Measurements from ENCODE around the gene ERI3.

Gene ERI3

DNA sequence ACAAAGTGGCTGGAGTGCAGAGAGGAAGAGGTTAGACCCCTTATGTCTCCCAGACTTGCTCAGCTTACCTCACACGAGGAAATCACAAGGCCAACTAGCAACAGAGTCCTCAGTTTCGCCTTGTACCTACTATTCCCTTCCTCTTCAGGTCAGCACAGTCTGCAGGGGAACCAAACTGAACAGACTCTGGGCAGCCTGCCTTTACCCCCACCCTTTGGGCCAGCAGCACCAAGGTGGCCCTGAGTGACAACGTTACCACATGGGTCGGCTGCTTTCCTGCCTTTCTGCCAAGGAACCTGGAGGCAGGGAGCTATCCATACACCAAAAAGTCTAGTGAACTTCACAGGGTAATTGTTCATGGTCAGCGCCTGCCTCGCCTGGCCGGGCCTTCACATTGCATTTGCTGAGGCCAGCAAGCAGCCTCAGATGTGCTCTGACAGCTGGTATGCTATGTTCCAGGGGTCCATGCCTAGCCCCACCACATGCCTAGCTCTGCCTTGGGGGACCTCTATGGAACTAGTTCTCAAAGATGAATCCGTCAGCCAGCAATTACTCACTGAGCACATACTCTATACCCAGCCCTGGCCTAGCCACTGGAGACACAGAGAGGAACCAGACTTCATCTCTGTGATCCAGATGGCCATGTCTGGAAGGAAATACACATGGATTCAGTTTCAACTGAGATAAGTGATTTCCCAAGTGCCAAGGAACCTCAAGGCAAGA, 72.2 kb downstream of the ERI3 start:
- DNase-seq: no peak

DNA sequence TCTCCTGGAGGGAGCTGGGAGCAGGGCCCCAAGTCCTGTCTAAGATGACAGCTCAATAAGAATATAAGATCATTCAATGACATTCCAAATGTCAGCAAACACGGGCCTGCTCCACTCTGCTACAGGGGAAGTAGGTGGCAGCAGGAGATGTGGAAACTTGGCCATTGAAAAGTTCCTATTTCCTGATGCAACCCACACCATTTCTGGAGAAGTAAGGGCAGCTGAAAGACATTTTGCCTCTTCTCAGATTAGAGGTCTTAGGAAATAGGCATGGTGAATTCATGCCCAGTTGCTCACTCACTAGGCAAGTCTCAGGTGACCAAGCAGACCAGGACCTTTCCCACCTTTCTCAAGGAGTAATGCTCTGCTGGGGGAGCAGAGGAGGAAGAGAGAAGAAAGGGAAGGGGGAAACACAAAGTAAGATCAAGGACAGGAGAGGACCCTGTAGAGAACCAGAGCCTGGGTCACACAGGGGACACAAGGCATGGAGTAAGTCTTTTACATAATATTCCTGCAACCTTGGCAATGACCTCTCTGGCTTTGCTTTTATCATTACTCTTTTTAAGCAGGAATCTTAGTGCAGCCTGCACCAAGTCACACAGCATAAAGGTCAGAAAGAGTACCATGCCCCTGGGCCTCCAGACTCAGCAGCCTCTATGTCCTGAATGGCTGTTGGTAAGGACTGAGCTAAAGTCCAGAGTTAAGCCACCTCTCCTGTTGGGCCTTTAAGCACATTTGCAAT, 72.9 kb downstream of the ERI3 start:
- no peak for DNase-seq

DNA sequence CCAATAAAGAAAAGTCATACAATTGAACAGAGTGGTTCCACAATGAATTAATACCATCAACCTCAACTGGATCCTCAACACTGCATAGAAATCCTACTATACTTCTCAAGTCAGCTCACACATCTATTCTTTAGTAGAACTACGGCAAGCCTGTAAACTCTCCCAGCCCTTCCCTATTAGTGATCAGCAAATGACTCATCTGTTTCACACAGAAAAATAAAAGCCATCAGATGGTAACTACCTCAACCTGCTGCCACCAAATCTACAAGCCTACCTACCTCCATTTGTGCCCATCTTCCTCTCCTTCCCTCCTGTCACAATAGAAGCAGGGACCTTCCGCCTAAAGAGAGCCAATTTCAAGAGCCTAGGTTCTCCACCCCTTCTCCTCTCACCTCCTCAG, 78.2 kb downstream of the ERI3 start:
- no peak for DNase-seq

DNA sequence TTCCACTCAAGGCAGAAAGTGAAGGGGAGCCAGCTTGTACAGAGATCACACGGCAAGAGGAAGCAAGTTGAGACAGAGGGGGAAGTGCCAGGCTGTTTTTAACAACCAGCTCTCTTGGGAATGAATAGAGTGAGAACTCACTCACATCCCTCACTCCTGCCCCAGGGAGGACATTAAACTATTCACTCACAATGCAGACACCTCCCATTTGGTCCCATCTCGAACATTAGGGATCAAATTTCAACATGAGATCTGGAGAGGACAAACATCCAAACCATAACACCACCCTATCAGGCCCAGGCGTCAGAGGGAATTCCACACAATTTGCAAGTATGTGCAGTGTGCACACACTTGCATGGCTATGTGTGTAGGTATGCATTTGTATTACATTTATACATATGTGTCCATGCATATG, 79.1 kb downstream of the ERI3 start:
- DNase-seq: no peak

DNA sequence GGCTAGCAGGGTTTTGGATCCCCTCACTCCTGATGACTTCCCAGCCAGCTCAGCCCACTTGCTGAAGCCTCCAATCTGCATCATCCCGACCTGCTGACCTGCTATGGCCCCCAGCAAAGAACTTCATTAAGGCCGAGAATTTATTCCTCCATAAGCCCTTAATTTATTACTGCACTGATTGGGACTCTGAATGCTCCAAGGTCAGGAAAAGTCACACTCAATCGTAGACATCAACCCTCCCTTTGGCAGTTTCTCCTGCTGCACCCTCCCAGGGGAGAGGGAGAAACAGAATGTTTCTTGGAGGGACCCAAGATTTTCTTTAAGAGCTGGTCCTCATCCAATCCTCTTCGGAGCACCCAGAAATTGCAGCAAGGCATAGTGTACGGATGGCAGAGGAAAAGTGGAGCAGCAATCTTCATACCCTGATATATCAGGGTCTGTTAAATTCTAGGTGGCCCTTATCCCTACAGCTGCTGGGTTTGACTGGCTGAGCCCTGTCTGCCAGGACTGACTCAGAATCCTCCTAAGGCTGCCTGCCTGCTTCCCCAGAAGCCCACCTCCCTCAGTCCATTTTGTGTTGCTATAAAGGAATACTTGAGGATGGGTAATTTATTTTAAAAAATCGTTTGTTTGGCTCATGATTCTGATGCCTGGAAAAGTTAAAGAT, 79.6 kb downstream of the ERI3 start:
- no peak for DNase-seq

DNA sequence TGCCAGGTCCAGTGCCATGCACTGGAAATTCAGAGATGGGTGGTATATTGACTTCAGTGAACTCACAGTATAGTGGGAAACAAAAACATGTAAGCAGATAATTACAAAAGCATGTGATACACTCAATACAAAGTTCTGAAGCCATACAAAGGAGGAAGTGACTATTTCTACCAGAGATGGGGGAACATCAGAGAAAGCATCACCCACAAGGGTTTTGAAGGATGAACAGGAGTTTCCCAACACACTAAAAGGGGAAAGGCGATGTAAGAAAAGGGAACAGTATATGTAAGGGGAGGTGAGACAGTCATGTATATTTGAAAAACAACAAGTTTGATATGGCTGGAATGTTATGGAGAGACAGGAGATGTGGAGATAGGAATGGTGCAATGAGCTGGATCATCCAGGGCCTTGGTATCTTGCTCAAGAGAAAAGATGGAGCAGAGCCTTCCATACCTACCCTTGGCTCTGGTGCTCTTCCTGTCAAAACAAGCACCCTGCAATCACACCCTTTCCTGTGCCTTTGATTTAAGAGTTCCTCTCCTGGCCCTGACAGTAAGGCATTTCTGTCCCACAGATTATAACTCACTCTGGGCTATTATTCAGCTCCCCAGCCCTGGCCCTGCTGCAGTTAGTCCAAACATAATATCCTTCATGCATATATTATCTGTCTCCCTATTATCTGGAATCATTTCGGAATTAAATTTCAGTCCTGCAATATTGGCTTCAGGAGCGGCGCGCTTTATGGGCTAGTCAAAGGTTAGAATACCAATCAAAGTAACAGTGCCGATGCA, 81.3 kb downstream of the ERI3 start:
- no peak for DNase-seq

DNA sequence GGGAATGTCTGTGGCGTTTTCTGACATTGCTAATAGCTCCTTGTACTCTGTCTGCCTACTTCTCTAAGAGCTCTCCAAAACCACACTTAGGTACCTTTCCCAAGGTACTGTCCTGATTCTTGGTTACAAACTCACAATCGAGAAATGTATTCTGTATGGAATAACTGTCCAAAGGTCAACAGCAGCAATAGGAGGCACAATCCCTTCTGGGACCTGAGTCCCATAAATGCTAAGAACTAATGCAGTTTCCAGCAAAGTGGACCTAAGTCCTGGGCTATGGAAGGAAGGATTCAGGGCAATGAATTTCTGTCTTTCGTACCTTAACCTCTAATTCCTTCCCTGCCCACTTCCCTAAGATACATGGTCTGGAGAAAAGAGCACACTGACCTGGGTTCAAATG, 82.1 kb downstream of the ERI3 start:
- DNase-seq: no peak

DNA sequence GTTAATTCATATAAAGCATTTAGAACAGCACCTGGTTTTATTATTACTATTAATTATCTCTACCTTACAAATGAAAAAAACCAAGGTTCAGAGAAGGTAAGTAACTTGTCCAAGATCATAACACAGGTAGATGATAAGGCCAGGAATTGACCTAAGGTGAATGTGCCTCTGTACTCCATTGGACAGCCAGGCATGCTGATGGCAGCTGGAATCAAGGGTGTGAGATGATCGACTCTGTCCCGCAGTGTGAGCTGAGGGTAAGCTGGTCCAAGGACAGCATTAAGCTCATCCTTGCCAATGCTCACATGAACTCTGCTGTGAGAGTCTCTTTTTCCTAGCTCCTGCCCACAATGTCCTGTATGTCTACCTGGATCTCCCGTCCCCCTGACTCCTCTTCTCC, 83.4 kb downstream of the ERI3 start:
- no peak for DNase-seq

DNA sequence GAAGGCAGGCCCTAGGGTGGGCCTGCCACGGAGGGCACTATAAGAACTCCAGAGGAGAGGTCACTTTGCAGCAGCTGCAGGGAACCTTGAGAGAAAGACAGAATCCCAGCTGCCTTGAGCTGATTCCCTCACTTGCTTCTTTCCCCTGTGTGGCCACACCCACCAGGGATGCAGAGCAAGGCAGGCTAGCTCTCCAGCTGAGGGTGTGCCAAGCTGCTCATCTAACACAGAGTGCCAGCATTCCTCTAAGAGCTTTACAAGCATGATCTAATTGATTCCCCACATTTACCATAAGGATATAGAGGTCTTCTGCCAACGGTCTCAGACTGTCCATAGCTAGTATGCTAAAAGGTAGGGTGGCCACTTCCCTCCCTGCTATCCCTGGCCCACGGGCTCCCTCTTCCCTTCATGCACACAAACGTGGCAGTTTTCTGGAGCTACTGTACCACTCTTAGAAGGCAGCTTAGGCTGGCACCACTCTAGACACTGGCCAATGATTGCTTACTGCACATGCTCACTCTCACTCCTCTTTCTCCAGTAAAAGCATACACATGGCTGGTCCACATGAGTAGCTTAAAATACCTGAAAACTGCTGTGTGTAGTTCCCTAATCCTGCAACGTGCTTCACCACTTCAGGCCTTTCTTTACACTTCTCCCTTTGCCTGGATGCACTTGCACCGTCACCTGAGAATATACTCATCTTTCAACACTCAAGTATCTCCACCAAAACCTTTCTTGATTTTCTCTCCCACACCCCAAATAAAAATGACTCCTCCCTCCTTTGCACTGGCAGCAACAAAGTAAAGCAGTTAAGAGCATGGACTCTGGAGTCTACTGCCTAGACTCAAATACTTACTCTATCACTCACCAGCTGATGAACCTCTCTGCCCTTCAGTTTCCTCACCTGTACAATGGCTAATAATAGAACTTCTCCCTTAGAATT, 84.1 kb downstream of the ERI3 start:
- no peak for DNase-seq

DNA sequence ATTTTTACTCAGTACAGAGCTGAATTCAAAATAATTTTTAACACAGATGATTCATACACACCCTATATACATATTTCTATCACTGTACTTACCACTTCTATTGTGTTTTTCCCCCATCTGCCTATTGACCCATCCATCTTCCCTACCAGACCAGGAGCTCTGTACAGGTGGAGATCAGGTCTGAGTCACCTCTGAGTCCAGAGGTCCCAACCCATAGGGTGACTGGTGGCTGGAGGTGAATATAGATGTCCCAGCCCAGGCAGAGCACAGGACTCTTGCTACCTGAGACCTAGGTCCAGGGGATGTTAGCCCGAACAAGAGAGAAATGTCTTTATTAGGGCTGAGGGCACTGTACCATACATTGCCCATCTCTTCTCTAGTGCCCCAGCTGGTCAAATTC, 87.0 kb downstream of the ERI3 start:
- no peak for DNase-seq

DNA sequence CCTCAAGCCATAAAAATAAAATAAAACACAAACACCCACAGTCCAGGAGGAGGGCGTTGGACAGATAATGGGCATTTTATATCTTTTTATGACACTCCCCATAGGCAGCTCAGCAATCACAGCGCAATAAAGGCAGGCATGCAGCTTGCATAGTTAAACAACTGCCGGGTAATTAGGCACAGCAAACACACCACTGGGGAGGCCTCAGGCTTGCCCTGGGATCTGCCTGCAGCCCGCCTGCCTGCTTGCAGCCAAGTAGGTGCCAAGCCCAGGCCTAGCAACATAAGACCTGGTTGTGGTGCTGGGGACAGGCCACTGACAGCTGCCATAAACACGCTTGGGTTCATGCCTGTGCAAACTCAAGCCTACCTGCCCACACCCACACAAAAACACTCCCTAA, 87.6 kb downstream of the ERI3 start:
- DNase-seq: no peak

DNA sequence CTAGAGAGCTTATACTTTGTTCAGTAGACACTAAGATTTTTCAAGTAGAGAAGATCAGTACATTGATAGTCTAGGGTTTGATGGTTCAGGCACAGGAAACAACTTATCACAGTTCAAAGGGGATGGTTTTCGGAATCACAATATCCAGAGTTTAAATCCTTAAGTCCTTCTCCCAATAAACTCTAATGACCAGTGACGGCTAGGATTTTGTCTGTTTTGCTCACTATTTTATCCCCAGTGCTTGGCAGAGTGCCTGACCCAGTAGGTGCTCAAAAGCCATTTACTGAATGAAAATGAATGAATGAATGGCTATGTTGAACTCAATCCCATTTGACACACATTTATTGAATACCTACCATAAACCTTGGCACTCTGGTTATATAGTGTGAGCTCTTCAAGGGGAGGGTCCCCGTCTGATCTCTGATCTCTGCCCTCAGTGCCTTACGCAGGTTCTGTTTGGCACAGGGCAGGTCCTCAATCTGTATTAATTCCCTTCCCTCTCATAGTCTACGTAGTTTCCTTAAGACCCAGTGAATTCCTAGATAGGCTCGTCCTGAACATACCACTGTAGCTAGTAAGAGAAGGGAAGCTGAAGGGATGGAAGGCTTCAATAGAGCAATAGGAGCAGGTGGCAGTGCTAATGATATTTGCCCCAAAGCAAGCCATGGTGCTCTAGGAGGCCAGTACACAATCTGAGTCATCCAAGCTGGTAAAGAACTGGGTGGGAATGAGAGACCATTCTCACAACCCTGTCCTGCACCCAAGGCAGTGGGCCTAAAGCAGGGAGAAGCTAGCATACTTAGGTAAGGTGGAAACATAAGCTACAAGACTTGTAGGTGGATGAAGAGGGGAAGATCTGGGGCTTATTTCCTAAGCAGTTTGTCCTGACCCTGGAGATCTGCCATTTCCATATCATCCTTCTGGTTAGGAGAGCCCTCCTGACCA, 88.4 kb downstream of the ERI3 start:
- no peak for DNase-seq

DNA sequence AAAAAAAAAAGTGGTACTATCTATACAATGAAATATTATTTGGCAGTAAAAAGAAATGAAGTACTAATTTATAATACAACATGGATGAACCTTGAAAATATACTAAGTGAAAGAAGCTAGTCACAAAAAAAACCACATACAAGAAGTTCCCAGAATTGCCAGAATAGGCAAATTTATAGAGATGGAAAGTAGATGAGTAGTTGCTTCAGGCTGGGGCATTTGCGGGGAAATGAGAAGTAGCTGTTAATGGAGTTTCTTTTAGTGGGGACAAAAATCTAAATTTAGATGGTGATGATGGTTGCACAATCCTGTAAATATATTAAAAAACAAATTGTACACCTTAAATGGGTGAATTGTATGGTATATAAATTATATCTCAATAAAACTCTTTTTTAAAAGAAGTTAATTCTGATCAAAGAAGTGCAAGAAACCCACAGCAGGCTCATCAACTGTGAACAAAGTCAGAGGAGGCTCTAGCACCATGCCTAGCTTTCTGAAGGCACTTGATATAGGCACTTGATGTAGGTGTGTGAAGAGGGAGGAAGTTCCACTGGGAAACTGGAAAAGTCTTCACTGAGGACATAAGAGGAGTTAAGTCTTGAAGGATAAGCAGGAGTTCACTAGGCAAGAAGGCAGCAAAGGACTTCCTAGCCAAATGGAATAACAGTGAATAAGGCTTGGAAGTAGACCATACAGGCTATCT, 89.2 kb downstream of the ERI3 start:
- no peak for DNase-seq

DNA sequence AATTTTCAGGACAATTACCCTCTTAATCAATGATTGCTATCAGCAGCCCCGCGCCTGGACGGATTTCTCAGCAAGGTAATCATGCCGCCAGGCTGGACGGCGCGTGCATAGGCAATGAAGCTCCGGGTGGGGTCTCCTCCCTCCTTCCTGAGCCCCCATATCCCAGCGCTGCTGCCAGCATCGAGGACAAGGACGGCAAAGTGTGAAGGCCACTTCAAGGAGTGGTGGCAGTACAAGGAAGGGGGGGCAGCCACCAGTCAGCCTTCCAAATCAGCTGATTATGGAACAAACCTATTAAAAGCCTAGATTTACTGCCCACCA, 90.6 kb downstream of the ERI3 start:
- no peak for DNase-seq

DNA sequence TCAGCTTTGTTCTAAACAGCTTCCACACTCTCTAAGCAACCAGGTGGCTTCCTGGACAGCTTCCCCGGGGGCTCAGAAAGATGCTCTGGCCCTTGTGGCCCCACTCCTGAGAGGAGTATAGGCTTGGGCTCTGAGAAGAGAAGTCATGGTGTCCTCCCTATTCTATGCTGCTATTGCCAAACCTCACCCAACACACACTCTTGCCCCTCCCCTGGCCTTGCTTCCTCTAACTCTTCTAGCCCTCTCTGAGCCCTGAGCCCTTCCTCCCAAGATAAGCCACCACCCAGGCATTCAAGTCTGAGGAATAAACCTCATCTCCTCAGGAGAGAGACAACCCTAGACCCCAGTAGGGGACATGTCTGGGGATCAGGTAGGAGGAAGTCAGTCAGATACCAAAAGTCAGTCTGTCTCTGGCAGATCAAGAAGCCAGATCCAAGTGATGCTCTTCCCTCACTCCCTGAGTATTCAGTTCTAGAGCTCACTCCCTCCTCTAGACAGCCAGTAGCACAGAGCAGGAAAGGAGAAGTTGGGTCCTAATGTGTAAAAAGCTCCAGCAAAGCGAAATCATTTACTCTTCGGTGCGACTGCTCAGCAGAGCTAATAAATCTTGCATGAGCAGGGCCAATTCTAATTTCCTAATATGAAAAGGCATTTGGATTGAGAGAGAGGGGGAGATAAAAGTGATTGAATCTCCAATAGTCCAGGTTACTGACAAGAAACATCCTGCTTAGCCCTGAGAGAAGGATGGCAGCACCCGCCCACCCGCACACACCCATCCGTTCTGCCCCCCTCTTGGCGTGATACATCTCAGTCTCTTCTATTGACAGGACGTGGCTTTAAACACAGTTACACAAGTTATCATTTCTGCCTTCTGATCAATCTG, 91.2 kb downstream of the ERI3 start:
- no peak for DNase-seq

DNA sequence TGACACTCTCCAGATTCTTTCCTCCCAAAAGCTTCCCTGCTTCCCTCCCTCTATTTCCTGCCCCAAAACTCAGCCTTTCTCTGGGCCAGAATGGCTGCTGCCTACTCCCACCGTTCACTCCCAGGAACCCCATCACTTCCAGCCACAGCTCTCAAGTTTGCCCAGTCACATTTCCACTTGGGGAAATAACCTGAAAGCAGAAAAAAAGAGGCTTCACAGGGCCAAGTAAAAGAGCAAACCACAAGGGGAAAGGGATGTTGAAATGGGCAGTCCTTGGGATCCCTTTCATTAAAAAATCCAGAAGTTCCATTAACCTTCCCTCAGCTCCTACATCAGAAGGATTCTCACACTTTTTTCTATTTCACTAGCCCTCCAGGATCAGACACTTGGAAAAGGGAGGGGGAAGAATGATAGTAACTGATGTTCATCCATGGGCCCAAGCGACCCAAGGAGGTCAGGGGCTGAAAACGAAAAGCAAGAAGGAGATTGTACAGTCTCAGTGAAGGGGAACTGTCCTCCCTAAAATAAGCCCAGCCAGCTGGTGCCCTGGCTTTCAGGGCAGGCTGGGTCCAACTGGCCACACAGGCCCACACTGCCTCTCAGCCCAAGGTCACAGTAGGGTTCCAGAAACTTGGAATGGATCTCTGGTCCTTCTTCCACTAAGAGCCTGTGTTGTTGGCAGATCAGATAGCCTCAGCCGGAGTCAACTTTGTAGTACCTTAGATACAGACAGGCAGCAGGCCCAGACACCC, 92.1 kb downstream of the ERI3 start:
- no peak for DNase-seq

DNA sequence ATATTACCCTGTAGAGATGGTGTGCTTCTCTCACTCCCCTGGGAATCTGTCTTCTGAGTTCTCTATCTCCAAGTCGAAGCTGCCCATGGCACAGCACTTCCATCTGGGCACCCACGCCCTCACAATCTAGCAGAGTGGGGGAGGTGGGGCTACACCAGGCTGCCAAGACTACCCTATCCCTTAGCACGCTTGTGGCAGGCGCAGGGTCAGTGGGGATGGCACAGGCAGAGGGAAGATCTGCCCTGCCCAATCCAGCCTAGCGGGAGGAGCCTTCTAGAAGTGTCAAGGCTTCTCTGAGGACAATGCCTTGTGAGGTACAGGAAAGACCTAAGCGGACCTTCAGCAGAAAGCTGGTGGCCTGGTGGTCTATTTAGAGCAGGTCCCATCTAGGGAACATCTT, 92.6 kb downstream of the ERI3 start:
- DNase-seq: no peak

DNA sequence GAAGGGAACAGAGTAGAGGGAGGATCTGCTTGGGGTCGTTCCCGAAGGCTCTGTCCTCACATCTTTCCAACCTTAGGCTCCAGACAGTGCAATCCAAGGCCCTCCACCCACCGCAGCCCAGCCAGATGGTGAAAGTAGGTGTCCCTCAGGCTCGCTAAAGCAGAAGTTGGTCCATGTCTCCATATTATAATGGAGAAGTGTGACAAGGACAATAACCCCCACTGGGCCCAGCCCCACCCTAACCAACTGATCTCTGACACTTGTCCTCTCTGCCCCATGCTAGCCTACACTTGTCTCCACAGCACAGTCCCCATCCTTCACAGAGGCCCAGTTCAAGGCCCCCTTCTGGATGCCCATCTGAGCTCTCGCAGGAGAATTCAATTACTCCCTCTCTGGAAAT, 93.1 kb downstream of the ERI3 start:
- no peak for DNase-seq

Data from activated CD4-positive, alpha-beta T cell treated with anti-CD3 and anti-CD28 coated beads for 1 hour (primary cell).